ENCODE data around the gene GIPC1. TPM values are rescaled to one million over a fixed set of nuclear protein-coding genes. Genes with fewer than 3 reads are reported as not detected.
"Not testable (repeated sequence)": the region's sequence is repeated elsewhere in the genome, so short reads cannot be mapped to it uniquely, and the experiment has no call there.

Gene GIPC1
- total and polyA plus RNA-seq, 9 donors = 14.7 to 64.5 (median 40.9) TPM

DNA sequence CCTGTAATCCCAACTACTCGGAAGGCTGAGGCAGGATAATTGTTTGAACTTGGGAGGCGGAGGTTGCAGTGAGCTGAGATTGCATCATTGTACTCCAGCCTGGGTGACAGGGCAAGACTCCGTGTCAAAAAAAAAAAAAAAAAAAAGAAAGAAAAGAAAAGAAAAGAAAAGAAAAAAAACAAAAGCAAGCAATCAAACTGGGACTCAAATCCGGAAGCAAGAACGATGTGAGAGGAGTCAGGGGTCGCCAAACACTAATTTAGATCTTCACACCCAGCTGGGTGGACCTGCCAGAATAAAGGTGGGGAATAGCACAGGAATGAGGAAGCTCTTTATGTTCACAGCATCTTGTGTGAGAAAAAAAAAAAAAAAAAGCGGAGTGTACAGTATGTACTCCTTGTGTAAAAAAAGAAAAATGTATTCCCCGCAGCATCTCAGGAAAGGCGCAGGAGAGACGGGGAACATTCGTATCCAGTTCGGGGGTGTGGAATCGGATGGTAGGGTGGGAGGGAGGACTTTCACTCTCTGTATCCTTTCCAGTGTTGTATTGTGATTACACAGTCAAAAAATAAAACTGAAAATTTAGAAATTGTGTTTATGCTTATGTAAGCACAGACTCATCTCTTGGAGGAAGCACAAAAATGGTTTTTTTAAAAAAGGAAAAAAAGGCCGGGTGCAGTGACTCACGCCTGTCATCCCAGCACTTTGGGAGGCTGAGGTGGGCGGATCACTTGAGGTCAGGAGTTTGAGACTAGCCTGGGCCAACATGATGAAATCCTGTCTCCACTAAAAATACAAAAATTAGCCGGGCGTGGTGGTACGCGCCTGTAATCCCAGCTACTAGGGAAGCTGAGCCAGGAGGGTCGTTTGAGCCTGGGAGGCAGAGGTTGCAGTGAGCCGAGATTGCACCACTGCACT is 14.6 kb upstream of the GIPC1 start:
- Histone ChIP-seq H3K27ac (peak overlapping the region in 1 of 2 donors; percentile 14), H3K9me3 (no peaks in the 10 kb centered on the region), H3K4me1 (ENCODE audit: insufficient read depth) (peaks cover 6% of the 10 kb centered on the region), H3K4me3 (no peak overlapping the region), H3K36me3 (no peaks in the 10 kb centered on the region), H3K27me3 (no peaks in the 10 kb centered on the region)
- 15 to 16% (median 16%) methylated on average over 22 of the region's 22 CpGs for WGBS, 3 donors
- peak in 4 of 5 donors; percentile 46 to 76 (median 58) for DNase-seq
- no peak for TF ChIP-seq POLR2A (IDR thresholded peaks at IDR 0.05)
- no peak for TF ChIP-seq CTCF (IDR thresholded peaks at IDR 0.05)
- TF ChIP-seq EP300 (IDR thresholded peaks at IDR 0.05) = no peak
- intact Hi-C loops (cut with DNase I) = no loop called here

DNA sequence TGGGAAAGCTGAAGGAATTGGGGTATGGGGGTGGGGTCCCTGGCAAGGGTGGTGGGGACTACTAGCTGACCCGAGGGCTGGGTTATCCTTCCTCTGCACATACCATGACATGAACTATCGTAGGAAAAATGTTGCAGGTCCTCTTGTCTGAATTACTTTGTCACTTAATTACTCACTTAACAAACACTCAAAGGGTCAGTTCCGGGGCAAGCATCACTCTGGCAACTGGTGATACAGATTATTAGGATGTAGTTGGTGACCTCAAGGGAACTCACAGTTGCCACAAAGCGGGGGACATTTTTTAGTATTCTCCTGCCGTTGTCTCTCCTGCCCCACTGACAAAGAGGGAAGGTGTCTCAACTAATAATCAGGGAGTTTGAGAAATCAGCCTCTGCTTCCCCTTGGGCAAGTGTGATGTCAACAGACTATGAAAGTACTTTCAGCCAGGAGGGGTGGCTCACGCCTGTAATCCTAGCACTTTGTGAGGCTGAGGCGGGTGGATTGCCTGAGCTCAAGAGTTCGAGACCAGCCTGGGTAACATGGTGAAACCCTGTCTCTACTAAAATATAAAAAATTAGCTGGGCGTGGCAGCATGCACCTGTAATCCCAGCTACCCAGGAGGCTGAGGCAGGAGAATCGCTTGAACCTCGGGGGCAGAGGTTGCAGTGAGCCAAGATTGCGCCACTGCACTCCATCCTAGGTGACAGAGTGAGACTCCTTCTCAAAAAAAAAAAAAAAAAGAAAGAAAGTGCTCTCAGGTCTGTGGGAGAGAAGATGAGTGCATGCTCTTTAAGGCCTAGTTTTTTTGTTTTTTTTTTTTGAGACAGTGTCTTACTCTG is 12.0 kb upstream of the GIPC1 start:
- TF ChIP-seq EP300 (IDR thresholded peaks at IDR 0.05) (no peak), POLR2A (IDR thresholded peaks at IDR 0.05) (no peak), CTCF (IDR thresholded peaks at IDR 0.05) (no peak)
- Histone ChIP-seq H3K27me3 (no peaks in the 10 kb centered on the region), H3K4me3 (no peak overlapping the region), H3K4me1 (ENCODE audit: insufficient read depth) (peaks cover 4% of the 10 kb centered on the region), H3K36me3 (no peaks in the 10 kb centered on the region), H3K27ac (no peak overlapping the region), H3K9me3 (no peaks in the 10 kb centered on the region)
- DNase-seq = no peak
- intact Hi-C loops (cut with DNase I) = no loop called here
- 71 to 79% (median 74%) methylated on average over 12 of the region's 12 CpGs for WGBS, 3 donors

DNA sequence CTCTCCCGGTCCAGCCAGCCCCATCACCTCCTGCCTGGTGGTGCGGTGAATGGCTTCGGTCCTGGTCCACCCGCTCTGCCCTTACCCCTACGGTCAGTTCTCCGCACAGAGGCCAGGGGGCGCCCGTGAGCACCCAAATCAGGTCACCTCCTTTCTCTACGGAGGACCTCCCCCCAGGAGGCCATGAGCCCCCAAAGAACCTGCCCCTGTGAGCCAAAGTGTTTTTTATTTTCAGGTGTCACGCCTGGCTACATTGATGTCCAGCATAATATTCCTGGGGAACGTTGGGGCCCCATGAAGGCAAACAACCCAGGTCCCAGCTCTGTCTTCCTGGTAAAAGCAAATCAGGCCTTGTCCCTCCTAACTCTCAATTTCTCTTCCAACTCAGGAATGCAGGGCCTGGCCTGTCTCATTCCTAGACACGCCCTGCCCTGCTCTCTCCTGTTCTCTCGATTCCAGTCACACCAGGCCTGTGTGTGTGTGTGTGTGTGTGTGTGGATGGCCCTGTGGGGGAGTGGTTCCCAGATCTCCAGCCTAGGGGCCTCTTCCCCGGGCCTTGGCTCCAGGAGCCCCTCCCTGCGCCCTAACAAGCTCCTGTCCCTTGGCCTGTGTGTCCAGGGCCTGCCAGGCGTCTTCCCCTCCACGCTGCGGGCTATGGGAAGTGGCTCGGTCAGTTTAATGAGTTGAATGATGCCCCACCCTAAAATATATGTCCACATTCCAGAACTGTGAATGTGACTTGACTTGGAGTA is 9.7 kb upstream of the GIPC1 start:
- intact Hi-C loops (cut with DNase I) = no loop called here
- Histone ChIP-seq H3K4me1 (ENCODE audit: insufficient read depth) (no peaks in the 10 kb centered on the region), H3K36me3 (no peaks in the 10 kb centered on the region), H3K27me3 (no peaks in the 10 kb centered on the region), H3K4me3 (no peak overlapping the region), H3K9me3 (no peaks in the 10 kb centered on the region), H3K27ac (no peak overlapping the region)
- 50 to 57% (median 53%) methylated on average over 19 of the region's 19 CpGs for WGBS, 3 donors
- DNase-seq = no peak
- no peak for TF ChIP-seq EP300 (IDR thresholded peaks at IDR 0.05)
- TF ChIP-seq POLR2A (IDR thresholded peaks at IDR 0.05) = no peak
- TF ChIP-seq CTCF (IDR thresholded peaks at IDR 0.05) = no peak

GRCh38 chr19:14504575-14504974 is 8.6 kb upstream of the GIPC1 start:
- H3K4me1 ChIP-seq (ENCODE audit: insufficient read depth); H3K27ac ChIP-seq; DNase-seq; intact Hi-C loops (cut with DNase I); H3K36me3 ChIP-seq; H3K9me3 ChIP-seq; H3K4me3 ChIP-seq; H3K27me3 ChIP-seq: not testable (repeated sequence)
- 86 to 92% (median 91%) methylated on average over 8 of the region's 8 CpGs for WGBS, 3 donors

Measured in ovary (tissue), 9 donors.